GM19324 (cell line): ENCODE measurements around the gene RCOR1.
"Not testable (repeated sequence)": the region's sequence is repeated elsewhere in the genome, so short reads cannot be mapped to it uniquely, and the experiment has no call there.

ENCODE experiments used
- ATAC-seq: cut with Tn5 transposase; IDR thresholded peaks from one replicate; pipeline ENCODE4 v1.9.1; 2021; ENCODE audit warnings: mild to moderate bottlenecking, moderate library complexity; ENCODE audit not compliant: unreplicated experiment, low FRiP score

Gene RCOR1

GRCh38 chr14:102624666-102625065, 32.2 kb downstream of the RCOR1 start:
- ATAC-seq, result no peak

GRCh38 chr14:102625564-102626296, 33.3 kb downstream of the RCOR1 start:
- ATAC-seq, result no peak

- no peak for ATAC-seq
These were observed 34.1 kb downstream of the RCOR1 start for GRCh38 chr14:102626530-102626929.

GRCh38 chr14:102629011-102629444, 36.6 kb downstream of the RCOR1 start:
- no peak for ATAC-seq

GRCh38 chr14:102629808-102630350, 37.4 kb downstream of the RCOR1 start:
- ATAC-seq, result no peak

- ATAC-seq, result no peak
These were observed 38.0 kb downstream of the RCOR1 start for GRCh38 chr14:102630405-102630804.

- ATAC-seq, result no peak
These were observed 38.4 kb downstream of the RCOR1 start for GRCh38 chr14:102630881-102631280.

GRCh38 chr14:102633906-102634595, 41.6 kb downstream of the RCOR1 start:
- ATAC-seq, result no peak

- not testable (repeated sequence) for ATAC-seq
These were observed 47.2 kb downstream of the RCOR1 start for GRCh38 chr14:102639611-102640010.

- ATAC-seq, result no peak
These were observed 52.1 kb downstream of the RCOR1 start for GRCh38 chr14:102644523-102644922.

- ATAC-seq, result no peak
These were observed 53.4 kb downstream of the RCOR1 start for GRCh38 chr14:102645746-102646440.

GRCh38 chr14:102646615-102647014, 54.2 kb downstream of the RCOR1 start:
- ATAC-seq, result no peak

- no peak for ATAC-seq
These were observed 59.7 kb downstream of the RCOR1 start for GRCh38 chr14:102652194-102652593.

- no peak for ATAC-seq
These were observed 61.8 kb downstream of the RCOR1 start for GRCh38 chr14:102654298-102654697.

- ATAC-seq, result no peak
These were observed 62.7 kb downstream of the RCOR1 start for GRCh38 chr14:102655137-102655536.

- ATAC-seq, result no peak
These were observed 67.3 kb downstream of the RCOR1 start for GRCh38 chr14:102659797-102660196.

- no peak for ATAC-seq
These were observed 69.2 kb downstream of the RCOR1 start for GRCh38 chr14:102661614-102662013.

- ATAC-seq, result no peak
These were observed 70.4 kb downstream of the RCOR1 start for GRCh38 chr14:102662636-102663430.

GRCh38 chr14:102663440-102663839, 71.0 kb downstream of the RCOR1 start:
- no peak for ATAC-seq

- ATAC-seq, result no peak
These were observed 73.2 kb downstream of the RCOR1 start for GRCh38 chr14:102665621-102666020.
